ENCODE data around the gene SCIMP.

- TF ChIP-seq MAX (IDR thresholded peaks at IDR 0.05): no peak
- TF ChIP-seq POLR2A (IDR thresholded peaks at IDR 0.05; ENCODE audit: borderline replicate concordance, extremely low read depth, insufficient read depth, insufficient read length): no peak
- TF ChIP-seq REST (IDR thresholded peaks at IDR 0.05; ENCODE audit: low read depth): no peak
- TF ChIP-seq ZNF274 (IDR thresholded peaks at IDR 0.05; ENCODE audit: low read depth, low read length): no peak
These were observed 24.6 kb downstream of the SCIMP start for GRCh38 chr17:5210091-5210490.

All from HCT116 (cell line).